ENCODE data around the gene CLEC20A. TPM values are rescaled to one million over a fixed set of nuclear protein-coding genes. Genes with fewer than 3 reads are reported as not detected.

Gene CLEC20A
- total and polyA plus RNA-seq, 10 donors = 0.57 to 3.6 (median 1.3) TPM; not detected in 2

DNA sequence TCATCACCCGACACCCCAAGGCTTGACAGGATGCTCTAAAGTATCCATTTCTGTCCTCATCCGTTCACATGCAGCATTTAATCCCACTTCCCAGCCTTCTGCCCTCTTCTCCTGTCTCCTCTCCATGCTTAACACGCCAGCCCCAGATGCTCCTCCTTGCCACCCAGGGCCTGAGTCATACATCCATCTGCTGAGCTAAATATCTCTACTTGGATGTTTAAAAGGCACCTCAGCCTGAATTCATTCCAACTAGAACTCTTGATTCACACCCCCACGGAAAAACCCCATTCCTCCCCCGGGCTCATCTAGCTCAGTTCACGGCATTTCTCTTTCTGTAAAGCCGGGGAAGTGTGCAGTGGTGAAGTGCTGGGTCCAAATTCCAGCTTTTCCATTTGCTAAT lies 43.9 kb upstream of the CLEC20A start:
- 80 to 88% (median 84%) methylated on average over 7 of the region's 7 CpGs for whole genome bisulfite sequencing, 5 donors
- H3K4me3 ChIP-seq = no peak overlapping the region
- H3K9me3 ChIP-seq = no peaks in the 10 kb centered on the region
- peak; percentile 19 for DNase-seq
- H3K27ac ChIP-seq = no peak overlapping the region
- H3K27me3 ChIP-seq (replicated peaks in 1 of 7) = no peaks in the 10 kb centered on the region
- intact Hi-C loops (cut with DNase I; ENCODE audit: low total_unique reads) = loop anchor here (5.0 kb wide), 2 partner anchors 212 to 467 kb away; no protein-coding TSS in a partner anchor
- H3K4me1 ChIP-seq = peaks cover 2 to 46% (median 30%) of the 10 kb centered on the region in 6 donors
- peaks cover 0 to 6% (median 0%) of the 10 kb centered on the region in 6 donors for H3K36me3 ChIP-seq
- TF ChIP-seq CTCF (IDR thresholded peaks at IDR 0.05 in 8 of 11, conservative IDR thresholded peaks at IDR 0.05 in 3 of 11) = no peak
- no peak for TF ChIP-seq POLR2AphosphoS5 (IDR thresholded peaks at IDR 0.05)
- no peak for TF ChIP-seq POLR2A (IDR thresholded peaks at IDR 0.05)

GRCh38 chr1:178540204-178540603 lies 43.4 kb upstream of the CLEC20A start:
- Histone ChIP-seq H3K36me3 (peaks cover 0 to 2% (median 0%) of the 10 kb centered on the region in 6 donors), H3K27me3 (replicated peaks in 1 of 7) (no peaks in the 10 kb centered on the region), H3K4me3 (no peak overlapping the region), H3K4me1 (peaks cover 2 to 42% (median 27%) of the 10 kb centered on the region in 6 donors), H3K9me3 (no peaks in the 10 kb centered on the region), H3K27ac (no peak overlapping the region)
- WGBS, 5 donors = 79 to 88% (median 83%) methylated on average over 6 of the region's 6 CpGs
- DNase-seq = no peak
- TF ChIP-seq CTCF (IDR thresholded peaks at IDR 0.05 in 8 of 11, conservative IDR thresholded peaks at IDR 0.05 in 3 of 11) (no peak), POLR2AphosphoS5 (IDR thresholded peaks at IDR 0.05) (no peak)
- intact Hi-C loops (cut with DNase I; ENCODE audit: low total_unique reads) = loop anchor here (5.0 kb wide), 2 partner anchors 212 to 467 kb away; no protein-coding TSS in a partner anchor

GRCh38 chr1:178539291-178539690 lies 42.5 kb upstream of the CLEC20A start:
- DNase-seq = no peak
- no peak overlapping the region for H3K27ac ChIP-seq
- H3K36me3 ChIP-seq = no peaks in the 10 kb centered on the region
- H3K27me3 ChIP-seq (replicated peaks in 1 of 7) = no peaks in the 10 kb centered on the region
- 79 to 93% (median 83%) methylated on average over 7 of the region's 7 CpGs for WGBS, 5 donors
- no peak overlapping the region for H3K4me3 ChIP-seq
- TF ChIP-seq POLR2AphosphoS5 (IDR thresholded peaks at IDR 0.05) (no peak), CTCF (IDR thresholded peaks at IDR 0.05 in 8 of 11, conservative IDR thresholded peaks at IDR 0.05 in 3 of 11) (no peak)
- intact Hi-C loops (cut with DNase I; ENCODE audit: low total_unique reads) = loop anchor here (10.0 kb wide), 1 partner anchor 836 kb away; no protein-coding TSS in a partner anchor
- H3K9me3 ChIP-seq = no peaks in the 10 kb centered on the region
- H3K4me1 ChIP-seq = peaks cover 2 to 33% (median 21%) of the 10 kb centered on the region in 6 donors

DNA sequence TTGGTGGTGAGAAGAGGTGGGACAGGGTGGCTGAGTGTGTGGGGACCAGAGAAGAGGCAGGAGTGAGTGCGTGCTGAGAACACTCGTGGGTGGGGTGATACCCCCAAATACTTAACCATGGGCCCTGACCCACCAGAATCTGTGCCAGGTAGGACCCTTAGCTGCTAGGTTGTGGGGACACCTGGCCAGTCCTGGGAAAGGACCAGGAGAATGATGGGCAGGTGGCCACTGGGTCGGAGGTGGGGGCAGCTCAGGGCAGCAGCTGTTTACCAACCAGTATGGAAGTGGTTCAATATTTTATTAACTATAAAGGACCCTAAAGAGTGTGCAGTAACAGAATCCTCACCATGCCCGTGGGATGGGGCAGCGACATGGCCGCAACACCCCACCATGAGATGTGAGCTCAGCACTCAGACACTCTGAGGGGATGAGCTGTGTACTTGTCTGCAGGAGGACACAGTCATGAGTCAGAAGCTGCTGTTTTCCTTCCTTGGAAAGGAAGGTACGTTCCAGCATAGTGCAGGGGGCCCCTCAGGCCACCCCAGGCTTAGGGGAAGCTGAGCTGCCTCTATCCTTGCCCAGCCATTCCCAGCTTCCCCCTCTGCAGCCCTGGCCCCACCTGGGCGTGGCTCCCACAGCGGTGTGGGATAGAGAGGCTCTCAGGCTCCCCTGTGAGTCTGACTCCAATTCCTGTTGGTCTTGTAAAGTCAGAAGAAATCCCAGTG lies 41.6 kb upstream of the CLEC20A start:
- Histone ChIP-seq H3K27me3 (replicated peaks in 1 of 7) (no peaks in the 10 kb centered on the region), H3K4me1 (peaks cover 2 to 23% (median 14%) of the 10 kb centered on the region in 6 donors), H3K9me3 (no peaks in the 10 kb centered on the region), H3K4me3 (no peak overlapping the region), H3K36me3 (no peaks in the 10 kb centered on the region), H3K27ac (no peak overlapping the region)
- intact Hi-C loops (cut with DNase I; ENCODE audit: low total_unique reads) = loop anchor here (10.0 kb wide), 1 partner anchor 836 kb away; no protein-coding TSS in a partner anchor
- 76 to 86% (median 82%) methylated on average over 9 of the region's 9 CpGs for WGBS, 5 donors
- no peak for DNase-seq
- TF ChIP-seq POLR2A (IDR thresholded peaks at IDR 0.05) (no peak), CTCF (IDR thresholded peaks at IDR 0.05 in 8 of 11, conservative IDR thresholded peaks at IDR 0.05 in 3 of 11) (no peak), POLR2AphosphoS5 (IDR thresholded peaks at IDR 0.05) (no peak)

Measured in spleen (tissue), 11 donors.